Hypothalamus (tissue), 51 donors: ENCODE results near the gene IFIH1.

Source experiments
- DNase-seq, 51 donors: peaks; one replicate each; lab custom pipeline; 2025; lab: John Stamatoyannopoulos, UW

Gene IFIH1

GRCh38 chr2:162261032-162261945 is 57.2 kb downstream of the IFIH1 start:
- DNase-seq = peak in 4 of 51 donors; percentile 3 to 13 (median 4)

DNA sequence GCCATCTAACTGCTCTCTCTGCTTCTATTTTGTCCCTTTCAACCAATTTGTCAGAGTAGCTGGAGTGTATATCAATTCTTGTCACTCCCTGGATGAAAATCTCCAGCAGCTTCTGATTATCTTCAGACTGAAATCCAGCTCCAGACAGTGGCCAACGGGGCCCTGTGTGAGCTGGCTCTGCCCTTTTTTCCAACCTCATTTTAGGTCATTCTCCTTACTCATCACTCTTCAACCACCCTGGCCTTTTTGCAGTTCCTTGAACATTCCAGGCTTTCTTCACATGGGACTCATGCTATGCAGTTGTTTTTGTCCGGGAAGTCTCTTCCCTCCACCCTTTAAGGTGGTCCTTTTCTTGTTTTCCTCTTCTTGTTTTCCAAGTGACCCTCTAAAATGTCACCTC is 59.8 kb downstream of the IFIH1 start:
- no peak for DNase-seq

- DNase-seq = no peak
Measured at GRCh38 chr2:162258169-162258568, 60.3 kb downstream of the IFIH1 start.

GRCh38 chr2:162257425-162257824 is 61.1 kb downstream of the IFIH1 start:
- no peak for DNase-seq

- DNase-seq = no peak
Measured at GRCh38 chr2:162256591-162256991, 61.9 kb downstream of the IFIH1 start.

DNA sequence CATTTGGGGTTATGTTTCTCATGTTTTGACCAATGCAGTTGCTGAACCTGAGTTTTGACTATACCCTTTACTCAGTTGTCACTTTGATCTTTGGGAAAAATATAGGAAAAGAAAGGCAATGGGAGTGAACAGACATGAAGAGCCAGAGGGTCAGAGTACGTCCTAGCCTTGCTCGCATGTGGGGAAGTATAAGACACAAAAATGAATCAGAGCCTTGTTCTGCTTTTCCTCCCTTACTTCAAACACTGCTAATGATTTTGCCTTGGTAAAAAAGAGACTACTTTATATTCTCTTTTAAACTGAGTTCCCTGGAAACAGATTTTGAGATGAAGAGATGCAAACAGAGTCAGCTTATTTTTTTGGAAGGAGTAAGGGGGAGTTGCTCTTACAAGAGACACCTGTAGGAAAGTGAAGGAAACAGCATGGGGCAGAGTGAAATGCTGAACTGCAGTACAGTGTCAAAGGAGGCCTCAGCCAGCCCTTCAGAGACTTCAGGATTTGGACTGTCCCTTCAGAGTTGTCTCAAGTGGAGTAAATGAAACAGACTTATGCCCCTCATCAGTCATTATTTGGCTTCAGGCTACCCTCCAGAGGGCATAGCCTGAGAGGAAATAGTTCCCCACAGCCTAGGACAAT is 64.1 kb downstream of the IFIH1 start:
- no peak for DNase-seq

GRCh38 chr2:162253435-162253834 is 65.0 kb downstream of the IFIH1 start:
- no peak for DNase-seq

GRCh38 chr2:162252153-162252552 is 66.3 kb downstream of the IFIH1 start:
- no peak for DNase-seq

DNA sequence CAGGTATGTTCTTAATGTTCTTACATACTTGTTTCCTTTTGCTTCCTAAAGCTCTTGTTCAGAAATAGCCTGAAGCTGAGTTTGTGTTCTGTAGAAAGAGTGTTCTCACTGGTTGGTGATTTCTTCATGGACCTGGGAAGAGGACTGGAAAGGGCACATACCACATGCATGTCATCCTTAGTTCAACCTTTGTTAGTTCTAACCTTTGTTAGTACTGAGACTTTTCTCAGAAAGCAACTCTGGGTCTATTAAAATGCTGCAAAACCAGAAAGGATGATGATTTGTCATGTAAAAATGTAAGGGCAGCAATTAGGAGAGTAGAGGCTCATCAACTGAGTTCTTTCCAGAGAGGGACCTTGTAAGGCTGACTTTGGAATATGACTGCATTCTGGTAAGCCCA is 72.7 kb downstream of the IFIH1 start:
- DNase-seq = no peak

DNA sequence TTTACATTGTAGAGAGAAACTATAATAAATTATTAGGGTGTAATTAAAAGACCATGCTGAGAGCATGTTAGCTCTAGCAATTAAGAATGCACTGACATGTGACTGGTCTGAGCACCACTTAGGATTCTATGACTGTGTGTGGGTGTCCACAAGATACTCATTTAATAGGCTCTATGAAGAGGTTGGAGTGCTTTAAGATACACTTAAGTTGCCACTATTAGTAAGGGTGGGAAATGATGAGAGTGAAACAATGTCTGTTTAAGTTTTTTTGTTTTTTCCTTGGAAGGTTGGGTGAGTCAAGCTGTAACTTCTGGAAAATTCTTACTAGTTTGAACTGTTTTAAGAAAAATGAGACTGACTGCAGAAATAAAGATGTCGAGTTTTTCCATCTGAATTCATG is 73.4 kb downstream of the IFIH1 start:
- DNase-seq = no peak

DNA sequence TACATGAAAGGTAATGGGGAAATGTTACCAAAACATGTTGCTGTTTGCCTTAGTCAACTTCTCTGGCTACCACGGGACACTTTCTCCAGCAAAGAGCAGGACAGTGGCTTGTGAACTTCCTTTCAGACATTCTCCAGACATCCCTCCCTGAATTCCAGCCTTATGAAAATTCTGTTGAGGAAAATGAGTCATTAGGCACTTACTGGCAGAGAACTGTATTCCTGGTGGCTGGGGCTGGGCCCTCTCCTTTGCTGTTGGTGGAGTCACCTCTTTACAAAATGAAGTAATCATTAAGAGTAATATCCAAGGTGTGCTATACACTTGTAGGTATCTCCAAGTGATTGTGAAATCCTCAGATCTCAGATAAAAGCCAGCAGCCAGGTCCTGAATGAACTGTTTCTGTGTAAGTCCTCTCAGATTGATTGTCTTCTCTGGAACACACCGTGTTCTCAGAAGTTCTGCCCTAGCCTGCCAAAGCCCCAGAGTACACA is 73.9 kb downstream of the IFIH1 start:
- no peak for DNase-seq

DNA sequence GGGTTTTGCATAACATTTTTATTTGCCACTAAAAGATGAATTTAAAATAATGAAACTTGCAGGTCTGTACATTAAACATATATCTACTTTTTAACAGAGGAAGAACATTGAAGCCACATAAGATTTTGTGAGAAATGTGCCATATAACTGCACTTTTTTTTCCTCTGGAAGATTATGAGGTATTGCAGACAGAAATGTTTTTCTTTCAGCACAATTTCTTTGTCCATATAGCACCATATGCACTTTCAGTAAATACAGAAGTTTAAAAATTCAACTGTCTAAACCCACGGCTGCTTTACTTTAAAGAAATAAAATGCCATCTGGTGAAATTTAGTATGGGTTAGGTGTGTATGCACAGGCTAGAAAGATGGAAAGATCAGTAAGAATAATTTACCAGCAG is 74.8 kb downstream of the IFIH1 start:
- no peak for DNase-seq

- DNase-seq = peak in 1 of 51 donors; percentile 41
Measured at GRCh38 chr2:162243294-162243693, 75.2 kb downstream of the IFIH1 start, which contains the start of gene FAP. Gene FAP (minus strand): TSS chr2:162243445. CDS start chr2:162243327, 118 bp downstream.

DNA sequence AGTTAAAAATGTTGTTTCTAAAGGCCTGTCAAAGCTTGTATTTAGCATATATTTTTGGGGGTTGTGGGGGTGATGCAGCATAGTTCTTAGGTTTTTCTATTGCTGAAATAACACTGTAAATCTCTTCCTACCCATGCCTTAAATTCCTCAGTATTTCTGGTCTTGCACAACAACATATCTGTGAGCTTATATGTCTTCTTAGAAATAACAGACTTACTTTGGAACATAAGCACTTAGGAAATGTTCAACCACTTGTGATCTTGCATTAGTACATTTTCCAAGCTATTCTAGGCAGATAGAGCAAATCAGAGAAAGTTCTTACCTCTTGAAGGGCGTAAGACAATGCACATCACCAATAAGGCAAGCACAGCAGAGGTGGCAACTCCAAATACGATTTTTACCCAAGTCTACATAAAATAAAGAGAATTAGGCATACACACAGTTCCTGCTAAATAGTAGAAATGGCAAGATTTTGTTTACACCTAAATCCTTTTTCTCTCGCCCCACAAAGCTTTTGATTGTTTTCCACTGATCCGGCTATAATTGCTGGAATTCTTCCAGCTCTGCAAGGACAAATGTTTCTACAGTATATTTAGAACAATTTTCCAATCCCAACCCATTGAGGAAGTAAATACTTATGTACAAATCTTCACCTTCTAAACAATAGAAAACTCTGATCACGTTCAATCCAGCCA is 75.8 kb downstream of the IFIH1 start:
- peak in 2 of 51 donors; percentile 23 to 41 for DNase-seq

GRCh38 chr2:162241571-162241970 is 76.9 kb downstream of the IFIH1 start:
- DNase-seq = no peak

GRCh38 chr2:162234620-162235462 is 83.6 kb downstream of the IFIH1 start:
- DNase-seq = no peak

DNA sequence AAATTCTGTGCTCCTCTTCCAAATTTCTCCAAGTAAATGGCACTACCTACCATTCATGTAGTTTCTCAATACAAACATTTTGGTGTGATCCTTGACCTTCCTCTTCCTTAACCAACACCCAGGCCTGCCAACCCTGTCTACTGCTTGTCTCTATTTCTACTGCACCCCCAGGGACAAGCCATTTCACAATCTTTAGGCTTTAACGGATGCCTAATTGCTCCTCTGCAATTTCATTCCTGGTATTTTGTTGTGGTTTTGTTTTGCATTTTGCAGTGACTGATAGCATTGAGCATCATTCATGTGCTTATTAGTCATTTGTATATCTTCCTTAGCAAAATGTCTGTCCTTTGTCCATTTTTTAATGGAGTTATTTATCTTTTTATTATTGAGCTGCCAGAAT is 85.3 kb downstream of the IFIH1 start:
- no peak for DNase-seq

- no peak for DNase-seq
Measured at GRCh38 chr2:162232671-162233070, 85.8 kb downstream of the IFIH1 start.

DNA sequence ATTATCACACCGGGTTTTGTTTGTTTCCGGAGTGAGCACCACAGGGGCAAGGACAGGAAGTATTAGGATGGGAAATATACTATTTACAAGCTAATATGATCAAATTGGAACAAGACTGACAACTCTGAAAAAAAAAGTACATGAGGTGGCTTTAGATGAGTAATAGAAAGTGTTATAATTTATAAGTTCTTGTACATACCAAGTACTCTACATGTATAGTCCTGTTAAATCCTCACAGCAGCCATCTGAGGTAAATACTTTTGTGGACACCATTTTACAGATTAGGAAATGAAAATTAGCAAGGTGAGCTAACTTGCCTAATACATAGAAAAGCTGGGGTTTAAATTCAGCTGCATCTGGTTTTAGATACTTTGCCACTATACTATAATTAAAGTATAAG is 86.5 kb downstream of the IFIH1 start:
- DNase-seq = no peak

DNA sequence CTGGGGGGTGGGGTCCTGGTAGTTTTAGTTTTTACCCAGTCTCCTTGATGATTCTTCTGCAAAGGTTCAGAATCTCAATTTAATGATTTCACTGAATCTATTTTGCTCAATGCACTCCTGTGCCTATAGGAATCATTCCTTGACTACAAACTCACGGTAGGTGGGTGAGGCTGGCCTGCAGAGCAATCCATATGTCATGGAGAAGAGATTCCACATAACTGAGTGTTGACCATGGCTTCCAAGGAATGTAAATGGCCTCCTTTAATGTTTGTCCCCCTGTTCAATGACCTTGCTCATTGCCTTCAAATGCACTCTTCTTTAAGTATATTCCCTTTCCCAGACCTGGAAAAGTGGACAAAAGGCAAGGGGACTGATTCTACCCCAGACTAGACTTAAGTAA is 87.7 kb downstream of the IFIH1 start:
- no peak for DNase-seq
